ENCODE results near the gene FBXO9.

FBXO9 gene

GRCh38 chr6:53038141-53038540 is 27.1 kb upstream of the FBXO9 start:
- H3K27ac ChIP-seq: no peak overlapping the region
- TF ChIP-seq CTCF (conservative IDR thresholded peaks at IDR 0.05): no peak
- no peak for TF ChIP-seq ZFX (IDR thresholded peaks at IDR 0.05)

GRCh38 chr6:53038596-53038995 is 26.6 kb upstream of the FBXO9 start:
- H3K27ac ChIP-seq: no peak overlapping the region
- no peak for TF ChIP-seq CTCF (conservative IDR thresholded peaks at IDR 0.05)
- no peak for TF ChIP-seq ZFX (IDR thresholded peaks at IDR 0.05)

- TF ChIP-seq ZFX (IDR thresholded peaks at IDR 0.05) (no peak), CTCF (conservative IDR thresholded peaks at IDR 0.05) (no peak)
- no peak overlapping the region for H3K27ac ChIP-seq
These were observed 23.8 kb upstream of the FBXO9 start for GRCh38 chr6:53041356-53041755.

GRCh38 chr6:53042112-53042511 is 23.1 kb upstream of the FBXO9 start:
- no peak overlapping the region for H3K27ac ChIP-seq
- TF ChIP-seq ZFX (IDR thresholded peaks at IDR 0.05) (no peak), CTCF (conservative IDR thresholded peaks at IDR 0.05) (no peak)

- H3K27ac ChIP-seq: no peak overlapping the region
- TF ChIP-seq ZFX (IDR thresholded peaks at IDR 0.05) (no peak), CTCF (conservative IDR thresholded peaks at IDR 0.05) (no peak)
These were observed 21.6 kb upstream of the FBXO9 start for GRCh38 chr6:53043581-53043980.

GRCh38 chr6:53044071-53044470 is 21.1 kb upstream of the FBXO9 start:
- no peak for TF ChIP-seq CTCF (conservative IDR thresholded peaks at IDR 0.05)
- no peak for TF ChIP-seq ZFX (IDR thresholded peaks at IDR 0.05)
- H3K27ac ChIP-seq: no peak overlapping the region

- no peak overlapping the region for H3K27ac ChIP-seq
- TF ChIP-seq CTCF (conservative IDR thresholded peaks at IDR 0.05): no peak
- no peak for TF ChIP-seq ZFX (IDR thresholded peaks at IDR 0.05)
These were observed 20.6 kb upstream of the FBXO9 start for GRCh38 chr6:53044572-53044971.
